Muscle of leg (tissue), 11 donors: ENCODE data around the gene GRK3. TPM values are rescaled to one million over a fixed set of nuclear protein-coding genes. Genes with fewer than 3 reads are reported as not detected.
A peak's percentile ranks its signal among the peaks of the same experiment; 100 is the strongest.

ENCODE experiments used
- DNase-seq: peaks from one replicate; pipeline ENCODE4 v3.0.0; 2013
- H3K27ac ChIP-seq: one replicate; pipeline ENCODE4 v1.5.1; 2013; ENCODE audit warnings: mild to moderate bottlenecking, low read length, control low read depth
- H3K27me3 ChIP-seq: one replicate; pipeline ENCODE4 v1.6.1; 2013; ENCODE audit warnings: low read length; ENCODE audit not compliant: control insufficient read depth, insufficient read depth
- H3K36me3 ChIP-seq: one replicate; pipeline ENCODE4 v1.6.1; 2013; ENCODE audit warnings: low read length; ENCODE audit not compliant: control insufficient read depth, insufficient read depth
- H3K4me1 ChIP-seq: one replicate; pipeline ENCODE4 v1.6.1; 2013; ENCODE audit warnings: low read length; ENCODE audit not compliant: control insufficient read depth, insufficient read depth
- H3K4me3 ChIP-seq: one replicate; pipeline ENCODE4 v1.5.1; 2013; ENCODE audit warnings: low read length, control low read depth
- H3K9me3 ChIP-seq: replicated peaks from 2 replicates; pipeline ENCODE4 v1.6.1; 2013; ENCODE audit warnings: low read depth, low read length; ENCODE audit not compliant: control insufficient read depth
- whole genome bisulfite sequencing: methylation state at CpG from one replicate; pipeline ENCODE4 v1.1.5; 2013; ENCODE audit warnings: missing lambda C conversion rate; ENCODE audit not compliant: insufficient coverage; 5-methylcytosine and 5-hydroxymethylcytosine counted together
- polyA plus RNA-seq, 8 donors: library from polyadenylated mRNA; unstranded; fragments of 120-200 nt; gene quantifications; one replicate each; pipeline versions ENCODE4 v1.2.1 to v1.2.3, GENCODE V29; 2013; ENCODE audit warnings: inconsistent platforms in 1 of 8, low replicate concordance in 1 of 8; ENCODE audit not compliant: insufficient read length in 8 of 8, insufficient read depth in 1 of 8
- total RNA-seq: library from RNA; stranded (reverse); fragments of 120-200 nt; gene quantifications from one replicate; pipeline ENCODE4 v1.2.4, GENCODE V29; 2013

The GRK3 gene
- total and polyA plus RNA-seq, 9 donors = 5.7 to 9.0 (median 7.2) TPM

DNA sequence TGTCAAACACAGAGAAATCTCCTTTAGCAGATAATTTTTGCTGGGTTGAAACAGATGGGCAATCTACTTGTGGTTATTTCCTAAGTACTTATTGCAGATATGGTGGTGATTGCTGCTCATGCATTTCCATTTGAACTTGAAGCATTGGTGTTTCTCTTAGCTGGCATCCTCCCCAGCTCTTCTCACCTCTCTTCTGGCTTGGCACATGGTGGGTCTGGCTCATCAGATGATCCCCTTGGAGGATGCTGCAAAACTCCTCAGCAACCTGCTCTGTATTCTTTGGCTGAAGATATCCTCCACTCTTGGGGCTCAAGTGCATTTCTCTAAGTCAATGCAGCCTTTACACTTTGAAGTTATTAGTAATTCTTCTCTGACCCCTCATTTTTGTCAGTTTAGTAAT is 90.2 kb downstream of the GRK3 start:
- Histone ChIP-seq H3K9me3 (no peaks in the 10 kb centered on the region), H3K4me3 (no peak overlapping the region), H3K27ac (no peak overlapping the region), H3K36me3 (no peaks in the 10 kb centered on the region), H3K27me3 (no peaks in the 10 kb centered on the region), H3K4me1 (peaks cover 2% of the 10 kb centered on the region)
- DNase-seq = no peak

DNA sequence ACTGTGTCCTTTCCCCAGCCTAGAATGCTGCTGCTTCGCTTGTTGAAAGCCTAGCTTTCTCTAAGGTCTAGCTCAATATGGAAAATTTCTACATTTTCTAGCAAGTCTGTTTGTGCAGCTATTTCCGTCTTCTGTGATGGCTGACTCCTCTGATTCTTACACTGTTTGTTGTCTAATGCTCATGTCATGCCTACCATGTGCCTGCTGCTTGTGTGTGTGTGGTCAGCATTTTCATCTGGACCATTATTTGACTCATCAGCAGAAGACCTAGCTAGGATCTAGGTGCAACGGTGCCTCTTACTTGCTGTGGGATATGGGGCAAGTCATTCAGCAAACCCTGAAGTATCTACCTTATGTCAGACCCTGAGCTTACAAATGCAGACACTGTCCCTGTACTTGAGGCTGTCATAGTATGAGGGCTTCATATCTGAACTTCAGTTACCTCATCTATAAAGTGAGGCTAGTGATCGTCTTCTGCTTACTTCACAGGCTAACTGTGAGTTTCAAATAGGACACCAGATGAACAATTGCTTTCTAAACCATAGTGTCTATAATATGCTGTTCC is 91.0 kb downstream of the GRK3 start:
- Histone ChIP-seq H3K4me1 (peaks cover 2% of the 10 kb centered on the region), H3K9me3 (no peaks in the 10 kb centered on the region), H3K27me3 (no peaks in the 10 kb centered on the region), H3K4me3 (no peak overlapping the region), H3K27ac (no peak overlapping the region), H3K36me3 (no peaks in the 10 kb centered on the region)
- WGBS = 100% methylated on average over 1 of the region's 4 CpGs
- DNase-seq = no peak

DNA sequence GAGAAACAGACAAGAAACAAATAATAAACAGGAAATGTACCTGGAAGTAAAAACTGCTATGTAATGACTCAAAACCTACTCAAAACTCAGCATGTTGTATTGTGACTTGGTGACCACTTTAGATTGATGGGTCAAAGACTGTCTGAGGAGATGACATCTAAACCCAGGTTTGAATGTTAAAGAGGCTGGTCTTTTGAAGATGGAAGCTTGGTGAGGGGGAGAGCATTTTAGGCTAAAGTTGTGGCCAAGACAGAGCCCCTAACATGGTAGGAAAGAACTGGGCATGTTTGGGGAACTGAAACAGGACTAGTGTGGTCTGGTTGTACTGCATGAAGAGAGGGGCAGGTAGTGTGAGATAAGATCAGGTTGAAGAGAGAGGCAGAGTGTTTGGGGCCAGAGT is 92.2 kb downstream of the GRK3 start:
- no peaks in the 10 kb centered on the region for H3K36me3 ChIP-seq
- H3K27ac ChIP-seq = no peak overlapping the region
- H3K4me3 ChIP-seq = no peak overlapping the region
- H3K27me3 ChIP-seq = no peaks in the 10 kb centered on the region
- H3K4me1 ChIP-seq = peaks cover 2% of the 10 kb centered on the region
- DNase-seq = no peak
- H3K9me3 ChIP-seq = no peaks in the 10 kb centered on the region

DNA sequence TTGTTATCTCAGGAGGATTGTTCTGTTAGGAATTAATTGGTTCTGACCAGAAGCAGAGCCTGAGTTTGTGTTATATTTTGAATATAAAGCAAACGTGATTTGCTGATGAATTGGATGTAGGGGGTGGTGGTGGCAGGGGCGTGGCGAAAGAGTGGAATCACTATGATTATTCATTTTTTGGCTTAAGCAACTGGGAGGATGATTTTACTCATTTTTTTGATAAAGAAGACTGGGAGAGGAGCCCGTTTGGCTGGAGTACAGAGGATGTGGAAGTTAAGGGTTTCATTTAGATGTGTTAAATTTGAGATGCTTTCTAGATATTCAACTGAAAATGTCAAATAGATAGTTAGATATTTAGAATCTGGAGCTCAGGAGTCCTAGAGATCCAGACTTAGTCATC is 94.2 kb downstream of the GRK3 start:
- Histone ChIP-seq H3K4me1 (peaks cover 2% of the 10 kb centered on the region), H3K27ac (no peak overlapping the region), H3K36me3 (no peaks in the 10 kb centered on the region), H3K27me3 (no peaks in the 10 kb centered on the region), H3K4me3 (no peak overlapping the region), H3K9me3 (no peaks in the 10 kb centered on the region)
- peak; percentile 49 for DNase-seq
- WGBS = 68% methylated on average over 4 of the region's 4 CpGs

DNA sequence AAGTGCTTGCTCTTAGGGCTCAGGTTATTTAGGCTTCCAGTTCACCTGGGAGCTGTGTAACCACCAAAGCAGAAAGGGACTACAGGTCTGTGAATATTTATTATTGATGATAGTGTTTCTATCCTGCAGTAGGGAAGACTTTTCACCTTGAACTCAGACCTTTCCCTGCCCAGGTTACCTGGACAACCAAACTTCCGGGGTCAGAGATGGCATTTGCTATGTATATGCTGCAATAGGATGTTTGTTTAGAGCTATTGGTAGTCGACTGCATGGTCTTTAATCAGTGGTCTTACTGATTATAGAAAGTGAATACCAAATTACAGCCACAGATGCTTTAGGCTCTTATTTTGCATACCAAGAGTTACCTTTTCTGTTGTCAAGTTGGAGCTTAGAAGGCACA is 94.9 kb downstream of the GRK3 start:
- WGBS = no CpG with 5 or more reads among the region's 2 CpGs
- no peak for DNase-seq
- H3K9me3 ChIP-seq = no peaks in the 10 kb centered on the region
- H3K36me3 ChIP-seq = no peaks in the 10 kb centered on the region
- H3K27me3 ChIP-seq = no peaks in the 10 kb centered on the region
- H3K4me3 ChIP-seq = no peak overlapping the region
- H3K27ac ChIP-seq = no peak overlapping the region
- peaks cover 2% of the 10 kb centered on the region for H3K4me1 ChIP-seq

DNA sequence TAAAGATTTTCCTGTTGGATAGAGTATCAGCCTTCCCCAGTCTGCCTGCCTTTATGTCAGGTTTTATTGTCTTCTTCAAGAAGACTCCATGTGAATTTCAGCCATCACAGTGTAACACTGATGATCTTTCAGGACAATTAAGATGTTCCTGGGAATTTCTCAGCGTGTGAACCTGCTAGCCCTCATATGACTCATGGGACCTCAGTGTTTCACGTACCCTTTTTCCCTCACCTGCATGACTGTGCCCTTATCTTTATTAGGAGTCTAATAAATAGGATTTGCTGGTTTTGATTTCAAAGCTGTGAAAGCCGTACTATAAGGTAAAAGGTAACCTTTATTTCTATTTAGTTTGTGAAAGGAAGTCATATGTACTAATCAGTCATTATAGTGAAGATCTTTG is 95.9 kb downstream of the GRK3 start:
- no peak overlapping the region for H3K27ac ChIP-seq
- H3K4me1 ChIP-seq = peaks cover 2% of the 10 kb centered on the region
- no peaks in the 10 kb centered on the region for H3K36me3 ChIP-seq
- WGBS = 83% methylated on average over 1 of the region's 3 CpGs
- DNase-seq = no peak
- no peak overlapping the region for H3K4me3 ChIP-seq
- no peaks in the 10 kb centered on the region for H3K27me3 ChIP-seq
- H3K9me3 ChIP-seq = no peaks in the 10 kb centered on the region

DNA sequence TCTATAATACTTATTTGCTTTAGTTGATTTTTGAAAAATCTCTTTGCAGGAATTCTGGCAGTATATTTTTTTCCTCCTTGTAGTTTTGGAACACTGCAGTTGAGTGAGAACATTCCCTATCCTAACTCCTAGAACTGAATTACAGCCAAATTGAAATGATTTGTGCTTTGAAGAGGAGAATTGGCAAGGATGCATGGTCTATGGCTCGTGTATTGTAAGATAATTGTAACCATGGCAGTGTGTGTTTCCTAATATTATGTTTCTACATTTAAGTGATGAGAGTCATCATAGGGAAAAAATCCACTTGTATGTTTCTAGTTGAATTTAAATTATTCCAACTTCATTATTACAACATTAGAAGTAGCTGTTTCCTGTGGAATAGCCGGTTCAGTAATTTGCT is 96.6 kb downstream of the GRK3 start:
- H3K27me3 ChIP-seq = no peaks in the 10 kb centered on the region
- DNase-seq = peak; percentile 93

DNA sequence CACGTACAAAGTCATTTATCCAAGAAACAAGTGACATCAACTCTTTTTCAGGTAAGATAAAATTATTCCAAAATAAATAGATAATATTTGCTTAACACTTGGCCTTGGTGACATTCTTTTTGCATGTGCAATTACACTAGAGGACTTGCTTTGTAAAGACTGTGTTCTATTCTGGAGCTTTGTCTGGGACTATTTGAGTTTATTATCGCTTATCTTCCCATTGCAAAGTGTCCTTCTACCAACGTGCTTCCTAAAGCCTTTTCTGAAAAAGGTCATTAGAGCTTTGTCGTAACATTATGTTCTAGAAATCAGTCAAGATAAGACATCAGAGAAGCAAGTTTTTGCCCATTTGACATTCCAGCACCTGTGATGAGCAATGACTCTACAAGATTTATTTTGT is 99.2 kb downstream of the GRK3 start:
- H3K27ac ChIP-seq = no peak overlapping the region
- 40% methylated on average over 1 of the region's 4 CpGs for WGBS
- DNase-seq = no peak
- no peaks in the 10 kb centered on the region for H3K27me3 ChIP-seq
- H3K9me3 ChIP-seq = no peaks in the 10 kb centered on the region
- peaks cover 10% of the 10 kb centered on the region for H3K4me1 ChIP-seq
- H3K36me3 ChIP-seq = no peaks in the 10 kb centered on the region
- no peak overlapping the region for H3K4me3 ChIP-seq

More for the DNA sequence above, 96.6 kb downstream of the GRK3 start:
- no CpG with 5 or more reads among the region's 2 CpGs for WGBS
- H3K4me1 ChIP-seq = peaks cover 2% of the 10 kb centered on the region
- H3K27ac ChIP-seq = peak overlapping the region; percentile 56
- no peaks in the 10 kb centered on the region for H3K9me3 ChIP-seq
- H3K4me3 ChIP-seq = no peak overlapping the region
- no peaks in the 10 kb centered on the region for H3K36me3 ChIP-seq

DNA sequence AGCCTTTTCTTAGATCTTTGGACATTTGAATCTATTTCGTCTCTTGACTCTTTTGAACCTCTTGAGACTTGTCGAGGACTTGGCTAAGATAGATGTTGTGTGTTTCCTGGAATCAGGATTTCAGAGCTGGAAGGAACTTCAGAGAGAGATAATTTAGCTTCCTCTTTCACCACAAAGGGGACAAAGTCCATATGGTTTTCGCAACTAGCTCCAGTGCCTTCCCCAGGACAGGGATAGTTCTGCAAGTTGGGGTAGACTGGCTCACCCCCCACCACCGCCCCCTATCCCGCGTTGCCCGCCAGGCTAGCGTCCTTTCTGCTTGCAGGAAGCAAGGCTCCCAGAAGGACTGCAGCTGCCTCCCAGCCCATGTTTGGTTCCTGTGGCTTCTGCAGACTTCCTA is 101.8 kb downstream of the GRK3 start:
- H3K4me3 ChIP-seq = peak overlapping the region; percentile 5
- no peaks in the 10 kb centered on the region for H3K36me3 ChIP-seq
- H3K4me1 ChIP-seq = peaks cover 17% of the 10 kb centered on the region
- 6% methylated on average over 5 of the region's 8 CpGs for WGBS
- H3K27me3 ChIP-seq = no peaks in the 10 kb centered on the region
- H3K9me3 ChIP-seq = no peaks in the 10 kb centered on the region
- DNase-seq = peak; percentile 84
- peak overlapping the region; percentile 78 for H3K27ac ChIP-seq

DNA sequence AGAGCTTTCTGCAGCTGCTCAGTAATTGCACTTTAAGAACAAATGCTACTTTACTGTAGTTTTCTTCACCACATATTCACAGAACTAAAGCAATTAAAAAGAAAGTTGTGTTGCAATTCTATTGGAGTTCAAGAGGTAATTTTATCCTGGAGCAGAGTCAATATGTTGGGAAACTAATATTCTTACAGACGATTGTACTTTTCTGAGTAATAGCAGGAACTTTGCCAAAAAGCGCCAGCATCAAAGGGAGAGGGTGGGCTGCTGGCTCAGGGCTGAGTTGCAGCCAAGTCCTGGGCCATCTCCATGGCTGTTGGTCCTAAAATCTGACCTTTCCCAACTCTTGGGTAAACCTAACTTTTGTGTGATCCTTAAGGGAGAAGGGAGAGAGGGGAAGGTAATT is 104.0 kb downstream of the GRK3 start:
- Histone ChIP-seq H3K36me3 (no peaks in the 10 kb centered on the region), H3K9me3 (no peaks in the 10 kb centered on the region), H3K4me3 (no peak overlapping the region), H3K27ac (no peak overlapping the region), H3K27me3 (no peaks in the 10 kb centered on the region), H3K4me1 (peaks cover 17% of the 10 kb centered on the region)
- 20% methylated on average over 1 of the region's 2 CpGs for WGBS
- DNase-seq = peak; percentile 65
